ENCODE measurements around the gene FBXO48.

FBXO48 gene

DNA sequence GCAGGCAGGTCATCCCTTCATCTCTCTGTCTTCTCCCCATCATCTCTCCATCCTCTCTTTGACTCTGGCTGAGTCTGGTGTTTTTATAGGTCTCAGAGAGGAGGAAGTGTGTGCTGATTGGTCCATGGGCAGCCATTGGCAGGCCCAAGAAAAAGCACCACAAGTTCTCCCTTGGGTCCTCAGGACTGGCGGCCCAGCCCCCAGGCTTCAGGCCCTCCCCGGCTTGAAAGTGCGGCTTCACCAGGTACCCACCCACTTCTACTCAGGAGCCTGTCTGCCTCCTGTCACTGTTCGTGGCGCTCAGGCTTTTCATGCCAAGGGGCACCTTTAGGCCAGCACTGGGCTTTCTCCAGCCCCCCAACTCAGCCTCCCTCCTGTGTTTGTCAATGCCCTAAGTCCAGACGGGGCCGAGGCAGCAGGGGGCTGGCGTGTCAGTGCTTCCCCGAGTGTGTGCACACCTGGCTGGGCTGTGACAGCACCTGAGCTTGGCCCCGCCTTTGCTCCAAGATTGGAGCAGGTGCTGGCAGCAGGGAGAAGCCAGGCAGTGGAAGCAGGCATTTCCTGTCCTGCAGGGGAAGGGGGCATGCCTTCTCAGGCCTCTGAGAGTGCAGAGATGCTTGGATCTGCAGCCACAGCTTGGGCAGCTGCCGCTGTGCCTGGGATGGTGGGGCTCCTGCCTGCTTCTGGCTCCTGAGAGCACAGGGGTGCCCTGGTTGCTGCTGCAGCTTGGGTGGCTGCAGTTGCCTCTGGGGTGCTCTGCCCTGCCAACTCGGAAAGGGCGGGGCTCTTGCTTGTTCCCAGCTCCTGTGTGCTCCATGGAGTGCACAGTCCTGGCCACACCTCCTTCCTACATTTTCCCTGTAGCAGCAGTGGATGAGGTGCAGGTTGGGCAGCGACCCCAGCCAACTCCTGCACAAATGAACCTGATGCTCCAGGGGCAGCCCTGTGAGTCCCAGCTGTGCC lies 34.1 kb downstream of the FBXO48 start:
- DNase-seq, result no peak

DNA sequence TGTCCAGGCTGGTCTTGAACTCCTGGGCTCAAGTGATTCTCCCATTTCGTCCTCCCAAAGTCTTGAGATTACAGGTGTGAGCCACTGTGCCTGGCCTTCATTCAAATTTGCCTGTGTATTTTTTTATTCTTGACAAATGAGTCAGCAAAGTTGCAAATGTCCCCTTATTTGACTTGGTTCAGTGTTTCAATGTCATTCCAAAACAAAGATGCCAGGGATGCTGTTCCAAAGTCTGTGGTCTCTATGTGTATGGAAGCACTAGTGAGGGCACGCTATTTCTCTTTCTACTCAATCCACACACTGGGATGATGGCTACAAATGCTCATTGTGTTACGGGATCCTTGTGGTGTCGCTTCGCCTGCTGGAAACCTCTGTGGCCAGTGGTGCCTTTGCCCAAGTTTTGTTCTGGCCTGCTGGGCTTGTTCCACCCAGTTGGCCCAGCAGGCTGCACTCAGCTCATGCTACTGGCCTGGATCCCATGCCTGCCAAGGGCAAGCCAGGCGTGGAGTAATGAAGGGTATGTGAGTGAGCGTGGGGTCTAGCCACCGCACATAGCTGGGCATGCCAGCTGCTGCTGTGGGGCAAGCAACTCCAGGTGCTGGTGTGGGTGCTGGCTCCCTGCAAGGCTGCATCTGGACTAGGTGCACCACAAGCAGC lies 35.6 kb downstream of the FBXO48 start:
- DNase-seq, result no peak

DNA sequence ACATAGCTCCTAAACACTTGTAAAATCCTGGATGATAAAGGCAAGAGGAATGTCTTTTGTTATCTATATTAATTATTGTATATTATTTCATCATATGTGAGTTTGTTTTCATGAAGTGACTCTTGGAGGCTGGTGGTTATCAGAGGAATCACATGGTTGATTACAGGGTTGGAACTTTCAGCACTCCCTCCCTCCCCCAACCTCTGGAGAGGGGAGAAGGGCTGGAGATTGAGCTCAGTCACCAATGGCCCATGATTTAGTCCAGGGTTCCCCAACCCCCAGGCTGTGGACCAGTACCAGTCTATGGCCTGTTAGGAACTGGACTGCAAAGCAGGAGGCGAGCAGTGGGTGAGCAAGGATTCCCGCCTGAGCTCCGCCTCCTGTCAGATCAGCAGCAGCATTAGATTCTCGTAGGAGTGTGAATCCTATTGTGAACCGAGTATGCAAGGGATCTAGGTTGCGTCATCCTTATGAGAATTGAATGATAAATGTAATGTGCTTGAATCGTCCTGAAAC lies 37.7 kb downstream of the FBXO48 start:
- no peak for DNase-seq

DNA sequence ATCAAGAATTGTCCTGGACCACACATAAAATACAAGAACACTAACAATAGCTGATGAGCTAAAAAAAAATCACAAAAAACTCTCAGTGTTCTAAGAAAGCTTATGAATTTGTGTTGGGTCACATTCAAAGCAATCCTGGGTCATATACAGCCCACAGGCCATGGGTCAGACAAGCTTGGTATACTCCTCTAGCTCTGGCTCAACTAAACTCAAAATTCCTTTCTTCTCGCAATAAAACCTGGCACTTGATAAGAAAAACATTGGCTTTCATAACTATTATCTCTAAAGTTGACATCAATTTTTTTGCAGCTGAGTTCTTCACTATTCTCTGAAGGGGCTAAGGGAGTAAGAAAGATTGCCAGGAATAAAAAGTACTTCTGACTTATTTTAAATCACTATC lies 38.3 kb downstream of the FBXO48 start:
- no peak for DNase-seq

DNA sequence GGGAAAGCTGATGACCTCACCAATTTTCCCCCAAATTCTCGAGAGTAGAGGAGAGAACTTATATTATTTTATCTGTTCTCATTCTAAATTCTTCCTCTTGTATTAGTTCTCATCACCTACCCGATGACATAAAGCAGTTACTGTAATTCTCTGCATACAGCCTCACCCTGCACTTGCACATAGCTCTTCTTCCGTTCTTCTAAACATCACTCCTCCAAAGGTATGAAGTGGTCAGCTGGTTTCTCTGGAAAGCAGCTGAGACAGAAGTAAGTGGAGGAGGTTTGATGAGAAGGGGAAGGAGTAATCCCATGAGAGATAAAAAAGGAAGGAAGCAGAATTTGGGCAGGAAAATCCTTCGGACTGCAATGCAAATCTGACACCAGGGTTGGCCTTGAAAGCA lies 39.0 kb downstream of the FBXO48 start:
- DNase-seq, result no peak

DNA sequence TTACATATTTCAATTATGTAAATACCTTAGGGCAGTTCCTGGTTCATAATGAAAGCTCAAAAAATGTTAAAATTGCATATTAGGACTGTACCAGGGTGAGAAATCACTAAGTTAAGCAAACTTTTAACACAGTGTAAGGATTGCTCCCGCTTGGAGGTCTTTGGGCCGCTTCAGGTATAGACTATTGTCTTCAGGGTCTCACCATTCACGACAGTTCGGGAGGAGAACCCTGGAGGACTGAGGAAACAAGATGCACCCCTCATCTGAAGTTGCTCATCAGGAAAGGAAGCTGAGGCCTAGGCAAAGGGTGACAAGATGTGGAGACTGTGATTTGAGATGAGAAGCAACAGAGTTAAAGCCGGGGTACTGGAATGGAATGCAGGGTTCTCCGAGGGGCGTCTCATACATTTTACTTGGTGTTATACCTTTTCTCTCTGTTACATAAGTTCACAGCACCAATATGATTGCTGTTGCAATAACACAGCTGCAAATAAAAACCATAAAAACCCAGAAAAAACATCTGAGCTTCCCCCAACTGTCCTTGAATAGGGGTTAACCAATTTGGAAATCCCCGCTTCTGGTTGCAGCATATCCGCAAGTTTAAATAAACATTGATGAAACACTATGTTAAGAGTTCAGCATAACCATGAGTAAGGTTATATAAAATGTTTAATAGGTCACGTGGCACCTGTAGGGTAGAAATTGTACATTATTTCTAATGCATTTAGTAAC lies 40.1 kb downstream of the FBXO48 start:
- DNase-seq, result no peak

DNA sequence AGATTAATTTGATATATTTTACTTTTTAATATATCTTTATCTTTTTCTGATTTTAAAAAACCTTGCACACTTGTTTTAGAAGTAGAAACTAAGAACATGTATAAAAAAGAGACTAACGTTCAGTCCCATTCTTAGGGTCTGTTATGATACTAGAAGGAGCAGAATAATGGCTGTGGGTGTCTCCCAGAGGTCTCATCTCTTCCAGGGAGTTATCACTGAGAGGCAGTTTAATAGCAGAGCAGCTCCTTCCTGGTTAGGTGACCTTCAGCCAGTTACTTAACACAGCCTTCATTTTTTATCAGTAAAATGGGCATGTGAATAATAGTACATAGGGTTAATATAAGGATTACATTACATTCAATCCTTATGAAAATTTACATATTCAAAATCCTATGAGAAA lies 40.6 kb downstream of the FBXO48 start:
- DNase-seq, result no peak

DNA sequence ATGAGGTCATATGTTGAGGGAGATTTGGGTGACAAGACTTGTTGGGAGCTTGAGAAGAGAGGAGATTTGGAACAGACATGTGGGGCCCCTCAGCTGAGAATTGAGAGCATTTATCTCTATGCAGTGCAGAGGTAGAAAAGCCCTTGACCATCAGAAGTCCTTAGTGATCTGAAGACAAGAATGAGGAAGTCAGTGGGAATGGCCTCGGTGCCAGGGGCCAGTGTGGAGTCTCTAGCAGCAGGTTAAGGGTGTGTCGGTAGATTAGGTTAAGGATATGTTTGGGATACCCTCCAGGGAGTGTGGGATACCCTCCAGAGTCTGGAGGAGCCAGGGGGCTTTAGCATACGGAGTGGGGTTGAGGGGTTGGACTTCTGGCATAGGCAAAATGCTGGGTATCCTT lies 41.6 kb downstream of the FBXO48 start:
- DNase-seq, result no peak

DNA sequence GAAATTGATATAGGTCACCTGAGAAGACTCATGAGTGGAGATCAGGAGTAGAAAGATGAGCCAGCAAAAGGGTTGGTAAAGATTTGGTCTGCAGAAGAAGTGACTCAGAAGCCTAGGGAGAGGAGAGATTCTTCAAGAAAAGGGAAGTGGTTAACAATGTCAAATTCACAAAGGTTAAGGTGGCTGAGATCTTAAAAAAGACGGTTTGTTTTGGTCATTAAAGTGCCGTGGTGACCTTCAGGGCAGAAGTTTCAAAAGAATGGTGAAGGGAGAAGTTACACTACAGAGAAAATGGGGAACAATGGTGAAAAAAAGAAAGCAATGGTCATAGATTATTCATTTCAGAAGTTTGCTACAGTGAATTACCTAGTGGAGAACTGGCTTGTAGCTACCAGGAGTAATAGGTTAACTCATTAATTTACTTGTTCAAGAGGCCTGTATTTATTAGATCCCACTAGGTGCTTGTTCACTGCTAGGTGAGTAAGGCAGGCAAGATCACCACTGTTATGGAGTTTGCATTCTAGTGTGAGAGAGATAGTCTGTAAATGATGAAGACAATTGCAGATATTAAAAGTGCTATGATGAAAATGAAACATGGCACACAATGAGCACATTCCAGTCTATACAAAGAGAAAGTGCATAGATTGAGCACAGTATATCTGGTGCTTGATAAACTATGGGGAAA lies 43.0 kb downstream of the FBXO48 start:
- DNase-seq, result no peak

DNA sequence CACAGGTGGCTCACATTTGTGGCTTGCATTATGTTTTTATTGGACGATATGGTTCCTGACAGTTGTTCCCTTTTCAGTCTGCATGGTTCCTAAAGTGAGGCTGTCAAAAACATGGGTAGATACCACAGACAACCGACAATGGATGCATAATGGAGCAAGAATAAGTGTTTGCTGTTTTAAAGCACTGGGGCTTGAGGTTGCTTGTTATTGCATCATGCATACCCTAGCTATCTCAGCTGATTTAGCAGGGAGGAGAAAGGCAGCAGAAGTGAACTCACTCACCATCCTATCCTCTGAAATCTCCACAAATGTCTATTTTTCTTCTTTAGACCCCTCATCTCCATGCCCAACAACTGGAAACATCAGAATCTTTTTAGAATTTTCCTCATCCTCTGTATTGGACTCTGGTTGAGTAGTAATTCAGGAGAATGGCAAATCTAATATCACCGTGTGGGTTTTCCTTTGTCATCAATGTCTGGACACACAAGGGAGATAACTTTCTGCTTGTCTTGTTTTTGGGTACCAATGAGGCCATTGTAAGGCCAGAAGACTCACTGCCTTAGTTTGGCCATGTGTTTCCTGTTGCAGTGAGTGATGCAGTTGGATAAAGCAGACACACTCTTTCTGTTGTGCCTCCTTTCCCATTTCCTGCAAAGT lies 46.7 kb downstream of the FBXO48 start:
- DNase-seq, result no peak

DNA sequence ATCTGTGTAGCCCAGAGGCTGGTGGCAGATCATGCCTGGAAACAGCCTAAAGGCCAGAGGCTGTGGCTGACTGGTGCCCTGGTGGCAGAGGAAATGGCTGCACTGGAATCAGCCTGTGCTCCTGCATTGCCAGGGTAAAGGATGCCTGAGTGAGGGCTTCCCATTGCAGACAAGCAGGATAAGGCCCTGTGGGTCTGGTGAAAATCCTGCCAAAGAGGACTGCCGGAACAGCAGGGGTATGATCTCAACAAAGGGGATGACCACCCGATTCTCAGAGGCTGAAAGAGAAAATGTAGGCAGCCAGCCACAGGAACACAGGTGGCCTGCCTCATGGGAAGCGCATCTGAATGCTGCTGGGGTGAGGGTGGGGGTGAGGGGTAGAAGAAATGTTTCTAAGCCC lies 48.2 kb downstream of the FBXO48 start:
- no peak for DNase-seq

DNA sequence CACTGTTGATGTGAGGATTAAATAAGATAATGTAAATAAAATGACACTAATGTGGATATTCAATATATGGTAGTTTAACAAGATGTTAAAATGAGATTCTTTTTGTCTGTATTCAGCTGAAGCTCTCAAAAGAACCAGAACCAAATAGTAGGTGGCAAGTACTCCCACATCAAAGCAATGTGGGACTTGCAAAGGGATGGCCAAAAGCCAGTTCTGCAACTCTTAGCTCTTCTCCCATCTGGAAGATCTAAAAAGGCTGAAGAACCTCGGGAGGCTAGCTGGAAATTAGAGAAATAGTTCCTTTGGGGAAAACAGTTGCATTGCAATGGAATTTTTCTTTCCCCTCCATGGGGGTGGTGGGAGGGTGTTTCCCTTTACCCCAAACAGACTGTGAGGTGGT lies 48.7 kb downstream of the FBXO48 start:
- DNase-seq, result no peak

DNA sequence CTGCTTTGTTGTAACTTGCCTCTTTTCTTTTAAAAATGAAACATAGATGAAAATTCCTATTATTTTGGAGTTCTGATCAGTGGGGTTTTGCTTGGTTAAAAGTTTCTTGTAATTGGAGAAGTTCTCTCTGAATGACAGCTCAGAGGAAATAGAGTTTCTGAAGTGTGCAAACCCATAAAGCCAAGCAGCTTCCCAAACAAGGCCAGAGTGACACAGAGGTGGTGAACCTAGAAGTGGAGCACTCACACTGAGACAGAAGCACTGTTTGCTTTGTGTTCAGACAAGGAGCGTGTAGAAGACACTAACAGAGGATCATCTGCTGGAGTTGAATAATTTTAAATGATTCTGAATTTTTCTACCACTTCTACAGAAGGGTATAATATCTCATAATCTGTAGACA lies 49.2 kb downstream of the FBXO48 start:
- DNase-seq, result no peak

DNA sequence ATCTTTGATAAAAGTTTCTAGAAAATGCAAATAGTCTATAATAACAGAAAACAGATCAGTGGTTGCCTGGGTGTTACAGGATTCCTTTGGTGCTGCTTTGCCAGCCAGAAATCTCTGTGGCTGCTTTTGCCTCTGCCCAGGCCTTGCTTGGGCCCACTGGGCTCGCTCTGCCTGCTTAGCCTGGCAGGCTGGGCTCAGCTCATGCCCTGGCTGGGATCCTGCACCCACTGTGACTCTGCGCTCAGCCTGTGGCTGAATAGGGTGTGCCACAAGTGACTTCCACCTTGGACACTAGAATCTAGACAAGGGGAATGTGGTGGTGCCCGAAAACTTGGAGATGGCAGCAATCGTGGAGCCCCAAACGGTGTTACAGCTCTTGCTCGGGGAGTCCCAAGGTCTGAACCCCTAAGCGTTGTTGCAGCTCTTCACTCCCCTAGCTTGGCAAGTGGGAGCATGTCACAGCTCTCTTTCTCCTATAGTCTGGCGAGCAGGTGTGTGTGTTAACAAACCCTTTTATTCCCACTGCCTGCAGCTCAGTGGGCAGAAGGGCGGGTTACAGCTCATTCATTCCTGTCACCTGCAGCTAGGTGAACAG lies 50.9 kb downstream of the FBXO48 start:
- DNase-seq, result no peak

DNA sequence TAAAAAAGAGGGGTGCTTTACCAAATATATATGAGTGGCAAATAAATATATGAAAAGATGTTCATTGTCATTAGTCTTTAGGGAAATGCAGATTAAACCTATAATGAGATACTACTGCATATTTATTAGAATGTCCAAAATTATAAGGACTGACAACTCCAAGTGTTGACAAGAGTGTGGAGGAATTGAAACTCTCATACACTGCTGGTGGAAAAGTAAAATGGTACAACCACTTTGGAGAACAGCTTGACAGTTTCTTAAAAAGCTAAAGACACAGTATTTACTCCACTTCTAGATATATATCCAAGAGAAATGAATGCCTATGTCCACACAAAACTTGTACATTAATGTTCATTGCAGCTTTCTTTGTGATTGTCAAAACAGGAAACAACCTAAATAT lies 51.6 kb downstream of the FBXO48 start:
- DNase-seq, result no peak

DNA sequence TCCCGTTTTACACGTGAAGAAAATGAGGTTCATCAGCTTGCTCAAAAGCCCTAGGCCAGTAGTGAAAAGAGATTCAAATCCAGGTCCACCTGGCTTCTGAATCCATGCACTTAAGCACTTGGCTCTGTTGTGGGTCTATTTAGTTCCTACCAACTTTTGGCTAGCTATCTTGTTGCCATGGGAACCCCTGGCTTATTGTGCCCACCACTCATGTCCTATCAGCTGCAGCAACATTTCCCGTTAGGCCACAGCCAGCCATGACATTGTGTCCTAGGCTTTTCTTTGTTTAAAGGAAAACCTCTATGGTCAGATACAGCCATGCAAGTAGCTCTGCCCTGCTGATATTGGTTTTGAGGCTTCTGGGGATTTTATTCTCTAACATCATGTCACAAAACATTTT lies 52.2 kb downstream of the FBXO48 start:
- peak; percentile 30 for DNase-seq

DNA sequence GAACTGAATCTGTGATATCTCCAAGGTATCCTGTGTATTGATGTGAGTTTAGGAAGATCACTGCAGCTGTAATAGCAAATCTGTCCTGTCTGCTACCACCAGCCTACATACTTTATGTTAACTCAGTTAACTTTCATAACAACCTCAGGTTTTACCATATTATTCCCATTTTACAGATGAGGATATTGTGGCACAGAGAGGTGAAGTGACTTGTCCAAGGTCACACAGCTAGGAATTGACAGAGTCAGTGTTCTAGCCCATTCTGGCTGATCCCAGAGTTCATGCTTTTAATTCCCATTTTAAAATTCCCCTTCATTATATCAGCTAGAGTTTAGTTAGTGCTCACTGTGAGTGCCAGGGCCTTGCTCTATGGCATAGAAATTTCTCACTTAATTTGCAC lies 52.6 kb downstream of the FBXO48 start:
- DNase-seq, result no peak

DNA sequence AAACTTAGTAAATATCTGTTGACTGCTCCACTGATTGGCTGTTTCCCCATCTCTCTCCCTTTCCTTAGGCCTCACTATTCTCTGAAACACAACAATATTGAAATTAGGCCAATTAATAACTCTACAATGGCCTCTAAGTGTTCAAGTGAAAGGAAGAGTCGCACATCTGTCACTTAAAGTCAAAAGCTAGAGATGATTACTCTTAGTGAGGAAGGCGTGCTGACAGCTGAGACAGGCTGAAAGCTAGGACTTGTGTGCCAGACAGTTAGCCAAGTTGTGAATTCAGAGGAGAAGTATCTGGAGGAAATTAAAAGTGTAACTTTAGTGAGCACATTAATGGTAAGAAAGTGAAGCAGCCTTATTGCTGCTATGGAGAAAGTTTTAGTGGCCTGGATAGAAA lies 53.6 kb downstream of the FBXO48 start:
- no peak for DNase-seq

DNA sequence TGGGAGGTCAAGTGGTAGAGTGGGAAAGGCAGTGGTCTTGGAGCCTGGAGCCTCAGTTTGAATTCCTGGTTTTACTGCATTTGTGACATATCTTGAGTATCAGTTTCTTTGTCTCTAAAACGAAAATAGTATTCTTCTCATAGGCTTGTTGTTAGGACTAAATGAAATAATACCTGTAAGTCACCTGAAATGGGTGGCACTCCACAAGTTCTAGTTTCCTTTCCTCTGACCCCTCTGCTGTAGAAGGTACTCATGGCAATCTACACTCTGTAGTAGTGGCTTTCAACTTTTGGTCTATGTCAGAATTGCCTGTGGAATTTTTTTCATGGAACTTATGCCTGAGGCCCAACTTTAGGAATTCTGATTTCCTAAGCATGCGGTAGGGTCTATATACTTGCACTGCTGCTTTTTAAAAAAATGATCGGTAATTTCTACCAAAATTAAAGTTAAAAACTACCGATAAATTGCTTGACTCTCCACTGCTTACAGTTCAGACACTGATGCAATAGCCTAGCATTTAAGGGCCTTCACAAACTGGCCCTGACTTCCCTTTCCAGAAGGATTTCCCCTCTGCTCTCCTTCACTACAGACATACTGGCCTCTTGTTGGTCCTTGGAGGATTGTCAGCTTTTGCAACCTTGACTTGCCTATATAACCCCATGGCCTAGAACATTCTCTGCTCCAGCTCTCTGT lies 54.8 kb downstream of the FBXO48 start:
- no peak for DNase-seq

DNA sequence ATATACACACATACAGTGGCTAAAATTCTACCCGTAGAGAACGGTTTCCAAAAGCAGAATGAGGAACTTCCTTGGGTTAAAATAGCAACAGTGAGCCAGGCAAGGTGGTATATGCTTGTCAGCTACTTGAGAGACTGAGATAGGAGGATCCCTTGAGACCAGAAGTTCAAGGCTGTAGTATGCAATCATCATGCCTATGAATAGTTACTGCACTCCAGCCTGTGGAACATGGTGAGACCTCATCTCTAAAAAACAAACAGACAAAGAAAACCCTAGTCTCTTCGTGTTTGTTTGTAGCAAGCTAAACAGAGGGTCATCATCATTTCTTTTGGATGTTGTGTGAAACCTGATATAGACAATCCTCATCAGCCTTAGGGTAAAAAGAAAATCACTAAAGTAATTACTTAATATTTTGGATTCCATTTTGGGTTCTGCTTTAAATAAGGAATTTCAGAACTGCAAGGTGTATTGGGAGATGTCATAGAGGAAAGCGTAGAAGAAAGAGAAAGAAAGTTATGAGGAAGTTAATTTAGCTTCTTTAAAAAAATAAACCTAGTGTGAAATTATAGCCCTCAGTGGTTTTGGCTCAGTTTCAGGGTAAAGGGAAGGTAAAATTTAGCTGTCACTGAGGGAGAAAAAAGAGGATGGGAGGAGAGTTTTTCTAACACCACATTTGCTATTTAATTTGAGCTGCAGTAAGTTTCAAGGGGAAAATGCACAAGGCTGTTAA lies 55.5 kb downstream of the FBXO48 start:
- DNase-seq, result no peak
